HG03135 (cell line): ENCODE data around the gene HOOK2.
"Not testable (repeated sequence)": the region's sequence is repeated elsewhere in the genome, so short reads cannot be mapped to it uniquely, and the experiment has no call there.

Experiments used
- ATAC-seq: cut with Tn5 transposase; IDR thresholded peaks from one replicate; pipeline ENCODE4 v1.9.1; 2021; ENCODE audit warnings: mild to moderate bottlenecking, moderate library complexity; ENCODE audit not compliant: unreplicated experiment

HOOK2 gene, protein sequence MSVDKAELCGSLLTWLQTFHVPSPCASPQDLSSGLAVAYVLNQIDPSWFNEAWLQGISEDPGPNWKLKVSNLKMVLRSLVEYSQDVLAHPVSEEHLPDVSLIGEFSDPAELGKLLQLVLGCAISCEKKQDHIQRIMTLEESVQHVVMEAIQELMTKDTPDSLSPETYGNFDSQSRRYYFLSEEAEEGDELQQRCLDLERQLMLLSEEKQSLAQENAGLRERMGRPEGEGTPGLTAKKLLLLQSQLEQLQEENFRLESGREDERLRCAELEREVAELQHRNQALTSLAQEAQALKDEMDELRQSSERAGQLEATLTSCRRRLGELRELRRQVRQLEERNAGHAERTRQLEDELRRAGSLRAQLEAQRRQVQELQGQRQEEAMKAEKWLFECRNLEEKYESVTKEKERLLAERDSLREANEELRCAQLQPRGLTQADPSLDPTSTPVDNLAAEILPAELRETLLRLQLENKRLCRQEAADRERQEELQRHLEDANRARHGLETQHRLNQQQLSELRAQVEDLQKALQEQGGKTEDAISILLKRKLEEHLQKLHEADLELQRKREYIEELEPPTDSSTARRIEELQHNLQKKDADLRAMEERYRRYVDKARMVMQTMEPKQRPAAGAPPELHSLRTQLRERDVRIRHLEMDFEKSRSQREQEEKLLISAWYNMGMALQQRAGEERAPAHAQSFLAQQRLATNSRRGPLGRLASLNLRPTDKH

DNA sequence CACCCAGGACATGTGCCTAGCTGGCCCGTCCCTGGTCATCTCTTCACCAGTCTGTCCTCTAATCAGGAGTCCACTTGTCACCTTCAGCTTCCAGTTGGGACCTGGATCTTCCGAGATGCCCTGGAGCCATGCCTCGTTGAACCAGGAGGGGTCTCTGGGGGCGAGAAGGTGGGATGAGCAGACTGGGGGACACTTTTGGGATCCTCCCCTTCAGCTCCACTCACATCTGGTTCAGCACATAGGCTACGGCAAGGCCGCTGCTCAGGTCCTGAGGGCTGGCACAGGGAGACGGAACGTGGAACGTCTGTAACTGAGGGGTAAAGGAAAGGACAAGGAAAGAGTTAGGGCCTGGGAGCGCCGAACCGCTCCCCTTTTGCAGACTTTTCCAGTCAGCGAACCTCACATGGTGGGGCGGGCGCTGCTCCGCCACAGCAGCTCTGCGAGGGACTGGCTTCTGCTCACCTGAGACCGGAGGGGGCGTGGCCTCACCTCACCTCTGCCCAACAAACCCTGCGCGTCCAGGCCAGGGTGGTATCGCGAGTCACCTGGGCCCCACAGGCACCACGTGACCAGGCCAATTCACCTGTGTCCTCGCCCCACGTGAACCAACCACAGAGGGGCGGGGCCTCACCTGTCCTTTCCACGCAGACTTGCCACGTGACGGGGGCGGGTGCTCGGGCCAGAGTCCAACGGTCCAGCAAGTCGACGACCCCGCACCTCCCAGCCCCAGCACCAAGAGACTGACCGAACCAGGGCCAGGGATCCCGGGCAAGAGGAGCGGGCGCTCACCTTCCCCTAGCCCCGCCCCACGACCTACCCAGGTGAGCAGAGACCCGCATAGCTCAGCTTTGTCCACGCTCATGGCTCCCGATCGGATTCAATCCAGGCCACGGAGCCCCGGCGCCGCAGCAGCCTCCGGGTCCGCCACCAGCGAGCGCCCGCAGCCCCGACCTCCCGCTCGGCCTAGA, at the start of gene HOOK2:
HOOK2 (minus strand) TSS at position 965 of the 968 bp plus-strand sequence; CDS start at position 862, 103 bp downstream.
- ATAC-seq: no peak

DNA sequence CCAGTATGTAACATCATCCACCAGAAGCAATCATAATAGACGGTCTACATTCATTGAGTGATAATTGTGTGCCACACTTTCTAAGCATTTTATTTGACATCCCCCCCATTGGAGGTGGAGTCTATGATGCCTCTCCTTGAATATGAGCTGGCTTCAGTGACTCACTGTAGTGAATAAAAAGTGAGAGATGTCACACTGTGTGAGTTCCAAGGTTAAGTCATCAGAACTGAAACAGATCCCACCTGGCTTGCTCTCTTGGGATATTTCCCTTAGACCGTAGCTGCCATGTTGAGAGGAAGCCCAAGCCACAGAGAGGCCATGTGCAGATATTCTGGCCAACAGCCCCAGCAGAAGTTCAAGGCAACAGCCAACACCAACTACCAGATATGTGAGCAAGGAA, 46.4 kb upstream of the HOOK2 start:
- ATAC-seq: no peak

DNA sequence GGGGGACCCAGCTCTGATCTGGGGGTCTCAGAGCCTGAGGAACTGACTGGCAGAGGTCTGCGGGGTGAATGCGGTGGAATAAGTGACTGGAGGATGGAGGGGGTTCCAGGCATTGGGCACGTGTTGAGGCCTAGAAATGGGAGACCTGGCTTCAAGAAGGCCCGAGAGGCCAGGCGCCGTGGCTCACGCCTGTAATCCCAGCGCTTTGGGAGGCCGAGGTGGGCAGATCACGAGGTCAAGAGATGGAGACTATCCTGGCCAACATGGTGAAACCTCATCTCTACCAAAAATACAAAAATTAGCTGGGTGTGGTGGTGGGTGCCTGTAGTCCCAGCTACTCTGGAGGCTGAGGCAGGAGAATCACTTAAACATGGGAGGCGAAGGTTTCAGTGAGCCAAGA, 42.5 kb upstream of the HOOK2 start:
- not testable (repeated sequence) for ATAC-seq

DNA sequence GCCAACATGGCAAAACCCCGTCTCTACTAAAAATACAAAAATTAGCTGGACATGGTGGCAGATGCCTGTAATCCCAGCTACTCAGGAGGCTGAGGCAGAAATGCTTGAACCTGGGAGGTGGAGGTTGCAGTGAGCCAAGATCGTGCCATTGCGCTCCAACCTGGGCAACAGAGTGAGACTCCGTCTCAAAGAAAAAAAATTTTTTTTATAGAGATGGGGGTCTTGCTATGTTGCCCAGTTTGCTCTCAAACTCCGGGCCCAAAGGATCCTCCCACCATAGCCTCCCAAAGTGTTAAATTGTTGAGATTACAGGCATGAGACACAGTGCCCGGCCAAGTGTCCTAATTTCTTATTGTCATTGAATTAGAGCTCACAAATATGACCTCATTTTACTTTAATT, 41.8 kb upstream of the HOOK2 start:
- ATAC-seq: not testable (repeated sequence)

DNA sequence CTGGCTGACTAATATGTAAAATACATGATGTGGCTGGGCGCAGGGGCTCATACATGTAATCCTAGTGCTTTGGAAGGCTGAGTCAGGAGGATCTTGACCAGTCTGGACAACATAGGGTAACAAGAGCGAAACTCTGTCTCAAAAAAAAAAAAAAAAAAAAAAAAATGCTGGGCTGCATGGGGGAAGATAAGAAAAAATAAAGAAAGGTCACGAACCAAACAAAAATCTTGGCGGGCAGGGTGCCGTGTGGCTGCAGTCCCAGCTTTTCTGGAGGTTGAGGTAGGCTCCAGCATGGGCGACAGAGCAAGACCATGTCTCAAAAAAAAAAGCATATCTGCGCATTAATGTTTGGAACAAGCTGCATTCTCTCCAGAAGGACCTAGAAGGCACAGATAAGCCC, 39.7 kb upstream of the HOOK2 start:
- ATAC-seq: no peak

DNA sequence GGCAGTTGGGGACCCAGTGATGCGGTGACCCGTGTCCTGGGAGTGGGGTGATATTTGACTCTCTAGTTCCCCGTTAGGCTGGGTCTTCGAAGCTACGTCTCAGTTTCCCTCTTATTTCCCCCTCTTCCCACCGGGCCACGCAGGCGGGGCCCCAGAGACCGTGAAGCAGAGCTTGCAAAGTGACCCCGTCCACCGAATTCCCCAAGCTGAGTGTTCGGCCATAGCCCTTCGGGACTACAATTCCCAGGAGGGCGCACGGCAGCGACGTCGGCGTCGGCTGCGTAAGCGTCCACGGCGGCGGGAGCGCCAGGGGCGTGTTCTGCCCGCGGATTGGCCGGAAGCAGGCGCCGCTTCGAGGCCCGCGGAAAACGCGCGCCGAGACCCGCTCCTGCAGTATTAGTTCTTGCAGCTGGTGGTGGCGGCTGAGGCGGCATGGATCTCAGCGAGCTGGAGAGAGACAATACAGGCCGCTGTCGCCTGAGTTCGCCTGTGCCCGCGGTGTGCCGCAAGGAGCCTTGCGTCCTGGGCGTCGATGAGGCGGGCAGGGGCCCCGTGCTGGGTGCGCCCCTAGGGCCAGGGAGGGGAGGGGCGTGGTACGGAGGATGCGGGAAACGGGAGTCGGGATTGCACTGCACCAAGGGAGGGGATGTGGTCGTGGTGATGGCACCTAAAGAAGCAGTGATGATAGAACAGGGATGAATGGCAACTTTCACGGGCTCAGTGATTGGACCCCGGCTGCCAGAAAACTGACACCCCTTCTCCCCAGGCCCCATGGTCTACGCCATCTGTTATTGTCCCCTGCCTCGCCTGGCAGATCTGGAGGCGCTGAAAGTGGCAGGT, 31.1 kb upstream of the HOOK2 start, which contains the start of gene RNASEH2A:
RNASEH2A (plus strand) TSS at position 343 of the 840 bp plus-strand sequence; CDS start at position 433, 90 bp downstream.
- peak; percentile 75 for ATAC-seq

DNA sequence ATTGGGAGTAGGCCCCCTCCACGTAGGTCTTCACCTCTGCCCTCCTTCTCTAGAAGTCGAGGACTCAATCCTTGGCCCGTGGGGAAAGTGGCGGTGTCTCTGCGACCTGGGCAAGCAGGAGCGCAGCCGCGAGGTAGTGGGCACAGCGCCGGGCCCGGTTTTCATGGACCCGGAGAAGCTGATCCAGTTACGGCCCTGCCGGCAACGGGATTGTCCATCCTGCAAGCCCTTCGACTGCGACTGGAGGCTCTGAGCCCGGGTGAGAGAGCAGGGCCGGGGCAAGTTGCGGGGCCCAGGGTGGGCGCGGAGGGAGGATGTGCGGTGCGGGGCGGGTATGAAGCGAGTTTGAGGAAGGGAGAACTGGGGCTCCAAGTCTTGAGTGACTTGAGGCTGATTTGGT, 28.7 kb upstream of the HOOK2 start:
- ATAC-seq: no peak

DNA sequence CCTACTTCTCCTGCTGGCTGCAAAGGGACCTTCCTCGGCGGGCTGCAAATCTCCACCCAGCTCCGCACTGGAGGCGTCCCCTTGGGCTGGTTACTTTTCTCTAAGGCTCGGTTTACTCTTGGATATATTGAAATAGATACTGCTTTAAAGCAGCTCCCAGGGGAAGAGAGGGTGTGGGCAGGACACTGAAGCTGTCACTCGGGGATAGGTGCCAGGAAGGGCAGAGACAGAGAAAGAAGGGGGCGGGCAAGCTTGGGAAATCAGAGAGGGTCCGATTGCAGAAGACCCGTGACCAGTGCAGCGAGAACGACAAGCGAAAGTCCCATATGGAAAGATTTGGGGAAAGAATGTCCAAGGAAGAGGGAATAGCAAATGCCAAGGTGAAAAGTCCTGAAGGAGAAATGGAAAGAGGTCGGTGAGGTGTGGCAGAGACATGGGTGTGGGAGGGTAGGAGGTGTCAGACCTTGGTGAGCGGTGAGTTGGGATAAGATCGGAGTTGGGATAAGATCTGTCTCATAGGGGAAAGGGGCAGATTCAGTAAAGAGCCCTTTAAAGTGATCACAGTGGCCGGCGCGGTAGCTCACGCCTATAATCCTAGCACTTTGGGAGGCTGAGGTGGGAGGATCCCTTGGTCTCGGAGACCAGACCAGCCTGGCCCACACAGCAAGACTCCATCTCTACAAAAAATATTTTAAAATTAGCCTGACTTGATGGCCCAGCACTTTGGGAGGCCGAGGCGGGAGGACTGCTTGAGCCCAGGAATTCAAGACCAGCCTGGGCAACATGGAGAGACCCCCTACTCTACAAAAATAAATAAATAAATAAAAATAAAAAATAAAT, 27.1 kb upstream of the HOOK2 start:
- no peak for ATAC-seq

DNA sequence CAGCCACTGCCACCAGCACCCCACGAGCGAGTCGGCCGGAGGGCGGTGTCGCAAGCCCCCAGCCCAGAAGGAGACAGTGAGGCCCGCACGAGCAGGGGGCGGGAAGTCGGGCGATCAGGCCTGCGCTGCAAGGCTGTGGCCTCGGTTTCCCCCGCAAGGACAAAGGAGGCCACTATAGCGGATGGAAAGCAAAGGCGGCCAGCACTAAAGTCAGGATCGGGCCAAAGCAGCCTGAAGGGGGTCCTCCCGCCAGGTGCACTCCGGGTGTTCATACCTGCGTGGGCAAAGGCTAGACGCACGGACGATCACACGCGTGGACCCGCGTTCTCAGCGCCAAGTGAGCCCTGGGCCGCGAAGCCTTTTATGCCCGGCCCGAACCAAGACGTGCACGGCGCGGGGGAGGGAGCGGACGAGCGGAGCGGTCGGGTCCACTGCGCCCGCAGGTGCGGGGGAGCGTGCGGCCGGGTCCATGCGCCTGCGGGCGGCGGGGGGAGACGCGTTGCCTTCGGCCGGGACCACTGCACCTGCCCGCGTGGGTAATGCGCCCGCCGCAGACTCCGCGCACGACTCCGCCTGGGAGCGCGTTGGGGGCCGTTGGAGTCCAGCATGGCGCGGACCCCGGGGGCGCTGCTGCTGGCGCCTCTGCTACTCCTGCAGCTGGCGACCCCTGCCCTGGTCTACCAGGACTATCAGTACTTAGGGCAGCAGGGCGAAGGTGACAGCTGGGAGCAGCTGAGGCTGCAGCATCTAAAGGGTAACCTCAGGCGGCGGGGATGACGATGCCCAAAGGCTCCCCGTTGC, 26.3 kb upstream of the HOOK2 start, which contains the start of the genes PRDX2 and THSD8:
PRDX2 (minus strand) TSS at position 335 of the 801 bp plus-strand sequence. CDS start 539 bp downstream, outside the sequence.
THSD8 (plus strand) TSS at position 604 of the 801 bp plus-strand sequence; CDS start at position 607, 3 bp downstream.
- no peak for ATAC-seq

DNA sequence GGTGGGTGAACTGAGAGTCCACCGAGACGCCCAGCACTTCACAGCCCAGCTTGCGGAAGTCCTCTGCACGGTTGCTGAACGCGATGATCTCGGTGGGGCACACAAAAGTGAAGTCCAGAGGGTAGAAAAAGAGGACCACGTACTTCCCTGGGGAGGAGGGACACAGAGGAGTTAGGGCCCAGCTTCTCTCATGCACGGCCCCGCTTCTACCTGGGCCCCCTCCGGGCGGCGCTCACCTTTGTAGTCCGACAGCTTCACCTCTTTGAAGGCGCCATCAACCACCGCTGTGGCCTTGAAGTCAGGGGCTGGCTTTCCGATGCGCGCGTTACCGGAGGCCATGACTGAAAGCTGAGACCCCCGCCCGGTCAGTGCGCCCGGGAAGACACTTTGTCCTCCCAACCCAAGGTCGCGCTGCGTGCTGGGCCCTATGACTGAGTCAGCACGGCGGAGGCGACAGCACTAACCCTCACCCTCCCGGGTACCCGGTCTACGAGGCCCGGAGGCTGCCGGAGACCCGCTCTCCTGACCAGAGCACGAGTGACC, 25.6 kb upstream of the HOOK2 start:
- ATAC-seq: no peak

DNA sequence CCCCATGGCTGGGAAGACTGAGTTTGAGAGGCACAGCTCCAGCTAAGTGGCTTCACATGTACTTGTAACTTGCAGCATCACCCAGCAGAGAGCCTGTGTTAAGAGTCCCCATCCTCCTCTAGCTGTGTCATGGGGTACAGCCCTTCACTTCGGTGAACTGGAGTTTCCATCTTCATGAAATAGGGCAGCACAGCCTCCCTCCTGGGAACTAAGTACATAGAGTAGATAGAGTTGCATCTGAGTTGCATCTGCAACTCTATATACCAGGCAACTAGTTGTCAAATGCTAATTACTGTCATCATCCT, 25.1 kb upstream of the HOOK2 start:
- ATAC-seq: no peak

DNA sequence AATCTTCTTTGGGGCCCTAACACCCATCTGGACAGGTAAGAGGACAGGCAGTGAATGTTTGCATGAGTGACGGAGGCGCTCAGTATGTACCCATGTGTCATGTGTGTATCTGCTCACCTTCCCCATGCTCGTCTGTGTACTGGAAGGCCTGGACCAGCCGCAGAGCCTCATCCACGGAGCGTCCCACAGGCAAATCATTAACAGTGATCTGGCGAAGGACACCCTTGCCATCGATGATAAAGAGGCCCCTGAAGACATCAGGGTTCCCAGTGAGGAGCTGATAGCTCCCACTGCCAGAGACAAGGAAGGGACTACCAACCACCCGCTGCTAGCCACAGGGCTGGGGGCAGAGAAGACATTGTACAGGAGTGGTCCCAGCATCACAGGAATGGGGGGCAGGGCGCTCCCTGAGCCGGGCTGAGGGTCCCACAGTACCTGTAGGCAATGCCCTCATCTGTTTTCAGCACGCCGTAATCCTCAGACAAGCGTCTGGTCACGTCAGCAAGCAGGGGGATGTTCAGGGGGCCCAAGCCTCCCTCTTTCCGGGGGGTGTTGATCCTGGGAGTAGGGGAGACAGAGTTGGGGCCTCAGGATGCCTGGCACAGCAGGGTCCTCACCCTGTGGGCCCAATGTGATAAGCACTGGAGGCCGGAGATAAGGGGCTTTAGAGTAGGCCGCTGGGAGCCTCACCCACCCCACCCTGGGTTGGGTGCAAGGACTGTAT, 24.6 kb upstream of the HOOK2 start:
- ATAC-seq: no peak

DNA sequence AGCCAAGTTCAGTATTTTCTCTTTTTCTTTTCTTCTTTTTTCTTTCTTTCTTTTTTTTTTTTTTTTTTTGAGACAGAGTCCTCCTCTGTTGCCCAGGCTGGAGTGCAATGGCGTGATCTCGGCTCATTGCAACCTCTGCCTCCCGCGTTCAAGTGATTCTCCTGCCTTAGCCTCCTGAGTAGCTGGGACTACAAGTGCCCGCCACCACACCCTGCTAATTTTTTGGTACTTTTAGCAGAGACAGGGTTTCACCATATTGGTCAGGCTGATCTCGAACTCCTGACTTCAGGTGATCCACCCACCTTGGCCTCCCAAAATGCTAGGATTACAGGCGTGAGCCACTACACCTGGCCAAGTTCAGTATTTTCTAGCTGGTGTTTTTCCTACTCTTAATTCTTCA, 22.3 kb upstream of the HOOK2 start:
- ATAC-seq: not testable (repeated sequence)

DNA sequence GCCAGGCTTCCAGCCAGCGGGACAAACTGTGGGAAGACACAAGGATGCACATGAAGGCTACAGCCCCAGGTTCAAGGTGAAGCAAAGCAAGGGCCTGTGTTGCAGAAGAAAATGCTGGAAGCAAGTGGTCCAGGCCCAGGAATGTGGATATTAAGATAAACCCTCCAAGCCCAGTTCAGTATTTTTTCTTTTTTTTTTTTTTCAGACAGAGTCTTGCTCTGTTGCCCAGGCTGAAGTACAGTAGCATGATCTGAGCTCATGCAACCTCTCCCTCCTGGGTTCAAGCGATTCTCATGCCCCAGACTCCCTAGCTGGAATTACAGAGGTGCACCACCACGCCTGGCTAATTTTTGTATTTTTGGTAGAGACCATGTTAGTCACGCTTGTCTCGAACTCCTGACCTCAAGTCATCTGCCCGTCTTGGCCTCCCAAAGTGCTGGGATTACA, 21.8 kb upstream of the HOOK2 start:
- no peak for ATAC-seq

DNA sequence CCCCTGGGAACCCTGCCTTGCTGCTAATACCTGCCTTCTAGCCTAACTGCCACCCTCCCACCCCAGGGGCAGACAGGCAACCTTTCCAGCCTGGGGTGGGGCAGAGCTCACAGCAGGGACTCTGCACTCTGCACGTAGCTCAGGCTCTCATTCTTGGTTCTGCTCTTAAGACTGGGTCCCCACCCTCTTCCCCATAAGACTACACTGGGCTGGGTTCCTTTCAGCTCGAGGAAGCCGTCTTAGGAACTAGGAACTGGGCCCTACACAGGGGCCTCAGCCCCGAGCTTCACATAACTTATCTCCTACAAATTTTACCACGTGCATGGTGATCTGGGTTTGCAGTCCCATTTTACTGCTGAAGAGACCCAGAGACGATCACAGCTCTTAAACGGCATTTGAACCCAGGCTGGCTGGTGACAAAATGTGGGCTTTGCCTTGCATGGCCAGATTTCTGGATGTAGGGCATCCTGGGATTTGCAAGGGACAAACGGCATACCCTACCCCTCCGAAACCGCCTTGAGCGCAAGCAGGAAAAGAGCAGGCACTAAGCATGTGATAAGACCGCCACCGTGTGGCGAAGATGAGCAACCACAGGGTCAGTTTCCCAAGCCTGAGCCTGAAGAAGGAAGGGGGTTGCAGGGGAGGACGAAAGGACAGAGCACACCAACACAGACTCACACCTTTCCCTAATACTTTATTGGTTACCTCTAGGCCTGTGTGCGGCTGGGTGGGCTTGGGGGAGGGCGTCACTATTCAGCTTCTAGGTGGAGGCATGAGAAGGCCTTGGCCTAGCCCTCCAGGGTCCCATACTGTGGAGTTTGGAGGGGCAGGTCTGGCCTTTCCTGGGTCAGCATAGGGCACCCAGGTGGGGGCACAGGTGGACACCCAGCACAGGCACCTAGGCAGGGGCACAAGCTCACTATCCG, 21.1 kb upstream of the HOOK2 start:
- ATAC-seq: no peak

DNA sequence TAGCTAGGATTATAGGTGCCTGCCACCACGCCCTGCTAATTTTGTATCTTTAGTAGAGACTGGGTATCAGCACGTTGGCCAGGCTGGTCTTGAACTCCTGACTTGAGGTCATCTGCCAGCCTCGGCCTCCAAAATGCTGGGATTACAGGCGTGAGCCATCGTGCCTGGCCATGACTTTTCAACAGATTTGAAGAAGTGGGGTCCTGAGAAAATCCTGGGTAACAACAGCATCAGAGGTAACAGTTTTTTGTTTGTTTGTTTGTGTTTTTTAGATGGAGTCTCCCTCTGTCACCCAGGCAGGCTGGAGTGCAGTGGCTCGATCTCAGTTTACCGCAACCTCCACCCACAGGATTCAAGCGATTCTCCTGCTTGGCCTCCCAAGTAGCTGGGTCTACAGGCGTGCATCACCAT, 19.6 kb upstream of the HOOK2 start:
- no peak for ATAC-seq
